Hepatocyte (in vitro differentiated cells): ENCODE data around the gene CDA.

Experiments
- CTCF ChIP-seq: fragments of 200-600 bp; sonication (generic); IDR thresholded peaks from 2 replicates; pipeline ENCODE4 v1.5.1; 2016; ENCODE audit warnings: antibody characterized with exemption, mild to moderate bottlenecking; ENCODE audit not compliant: poor library complexity
- EZH2 ChIP-seq: fragments of 200-600 bp; sonication (generic); IDR thresholded peaks from 2 replicates; pipeline ENCODE4 v1.6.1; 2016; ENCODE audit warnings: antibody characterized with exemption, mild to moderate bottlenecking, borderline replicate concordance
- EZH2phosphoT487 ChIP-seq: fragments of 200-600 bp; sonication (generic); IDR thresholded peaks from one replicate; pipeline ENCODE4 v1.6.1; 2018; ENCODE audit warnings: antibody characterized with exemption, mild to moderate bottlenecking, low read depth, moderate library complexity; ENCODE audit not compliant: unreplicated experiment, severe bottlenecking

- TF ChIP-seq CTCF, result no peak
- no peak for TF ChIP-seq EZH2
- no peak for TF ChIP-seq EZH2phosphoT487
Observed at GRCh38 chr1:20643080-20643479, 54.2 kb downstream of the CDA start.
